ENCODE measurements around the gene GTF2A1L.

DNA sequence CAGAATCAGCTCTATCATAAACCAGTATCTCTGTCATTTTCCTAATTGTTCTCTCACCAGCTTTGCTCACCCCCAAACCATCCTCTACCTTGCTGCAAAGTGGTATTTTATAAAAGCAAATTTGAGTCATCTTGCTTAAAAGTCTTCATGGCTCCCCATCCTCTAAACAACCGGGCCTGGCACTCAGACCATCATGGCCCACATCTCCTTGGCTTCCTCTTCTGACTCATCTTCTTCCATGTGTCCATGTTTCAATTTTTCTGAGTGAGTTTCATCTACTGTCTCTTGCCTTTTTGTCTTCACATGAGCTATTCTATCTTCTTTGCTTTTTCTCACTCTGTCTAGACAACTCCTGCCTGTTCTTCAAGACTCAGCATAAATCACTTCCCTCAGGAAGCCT, 79.2 kb downstream of the GTF2A1L start:
- TF ChIP-seq, protein P1, sequence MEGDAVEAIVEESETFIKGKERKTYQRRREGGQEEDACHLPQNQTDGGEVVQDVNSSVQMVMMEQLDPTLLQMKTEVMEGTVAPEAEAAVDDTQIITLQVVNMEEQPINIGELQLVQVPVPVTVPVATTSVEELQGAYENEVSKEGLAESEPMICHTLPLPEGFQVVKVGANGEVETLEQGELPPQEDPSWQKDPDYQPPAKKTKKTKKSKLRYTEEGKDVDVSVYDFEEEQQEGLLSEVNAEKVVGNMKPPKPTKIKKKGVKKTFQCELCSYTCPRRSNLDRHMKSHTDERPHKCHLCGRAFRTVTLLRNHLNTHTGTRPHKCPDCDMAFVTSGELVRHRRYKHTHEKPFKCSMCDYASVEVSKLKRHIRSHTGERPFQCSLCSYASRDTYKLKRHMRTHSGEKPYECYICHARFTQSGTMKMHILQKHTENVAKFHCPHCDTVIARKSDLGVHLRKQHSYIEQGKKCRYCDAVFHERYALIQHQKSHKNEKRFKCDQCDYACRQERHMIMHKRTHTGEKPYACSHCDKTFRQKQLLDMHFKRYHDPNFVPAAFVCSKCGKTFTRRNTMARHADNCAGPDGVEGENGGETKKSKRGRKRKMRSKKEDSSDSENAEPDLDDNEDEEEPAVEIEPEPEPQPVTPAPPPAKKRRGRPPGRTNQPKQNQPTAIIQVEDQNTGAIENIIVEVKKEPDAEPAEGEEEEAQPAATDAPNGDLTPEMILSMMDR (IDR thresholded peaks at IDR 0.05; ENCODE audit: low read length), result no peak
- TF ChIP-seq EZH2 (IDR thresholded peaks at IDR 0.05; ENCODE audit: borderline replicate concordance, low read length), result no peak
